Inflammatory macrophage treated with lipopolysaccharide for 1 hour (primary cell): ENCODE measurements around the gene OR5AU1.

Experiments used
- DNase-seq, 2 donors: peaks; one replicate each; pipeline ENCODE4 v3.0.0-alpha.2; 2020 to 2022

The OR5AU1 gene

DNA sequence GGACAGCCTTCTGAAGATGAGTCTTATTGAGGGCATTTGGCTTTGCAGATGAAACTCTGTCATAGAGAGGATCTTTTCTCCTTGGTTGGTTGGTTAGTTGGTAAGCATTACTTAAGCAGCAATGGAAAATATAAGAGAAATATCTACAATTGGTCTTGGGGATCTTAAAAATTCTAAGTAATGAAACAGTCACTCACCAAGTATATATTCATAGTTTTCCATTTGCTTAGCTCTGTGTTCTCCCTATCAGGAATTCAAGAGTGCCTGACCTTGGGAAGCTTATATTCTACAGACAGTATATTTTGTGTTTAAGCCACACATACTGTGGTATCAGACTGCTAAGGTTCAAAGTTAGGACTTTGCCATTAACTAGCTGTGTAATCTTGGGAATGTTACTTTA is at the start of gene OR5AU1:
OR5AU1 (minus strand) TSS at position 101 of the 400 bp plus-strand sequence. CDS start 191 bp downstream, outside the sequence.
- no peak for DNase-seq

DNA sequence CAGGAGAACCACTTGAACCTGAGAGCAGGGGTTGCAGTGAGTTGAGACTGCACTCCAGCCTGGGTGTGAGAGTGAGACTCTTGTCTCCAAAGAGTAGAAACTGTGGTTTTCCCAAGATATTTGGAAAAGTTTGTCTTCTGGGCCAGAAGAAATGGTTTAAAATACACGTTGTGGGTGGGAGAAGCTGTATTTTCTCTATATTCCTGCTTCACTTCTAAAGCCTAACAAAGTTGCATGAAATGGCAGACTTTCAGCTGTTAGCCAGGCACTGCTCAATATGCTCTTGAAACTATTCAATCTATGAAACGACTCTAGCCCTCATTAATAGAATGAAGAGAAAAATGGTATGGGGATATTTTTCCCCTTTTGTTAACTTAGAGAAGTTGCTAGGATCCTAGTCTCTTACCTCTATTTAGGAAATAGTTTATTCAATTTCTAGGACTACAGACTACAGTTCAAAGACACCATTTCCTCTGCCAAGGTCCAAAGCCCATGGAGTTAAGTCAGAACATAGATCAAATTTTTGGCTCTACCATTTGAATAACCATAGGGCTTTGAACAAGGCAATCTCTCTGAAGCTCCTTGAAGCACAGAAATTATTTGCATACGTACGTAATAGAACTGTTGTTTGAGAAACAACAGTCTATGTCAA is 49.3 kb upstream of the OR5AU1 start:
- peak in 1 of 2 donors; percentile 26 for DNase-seq

DNA sequence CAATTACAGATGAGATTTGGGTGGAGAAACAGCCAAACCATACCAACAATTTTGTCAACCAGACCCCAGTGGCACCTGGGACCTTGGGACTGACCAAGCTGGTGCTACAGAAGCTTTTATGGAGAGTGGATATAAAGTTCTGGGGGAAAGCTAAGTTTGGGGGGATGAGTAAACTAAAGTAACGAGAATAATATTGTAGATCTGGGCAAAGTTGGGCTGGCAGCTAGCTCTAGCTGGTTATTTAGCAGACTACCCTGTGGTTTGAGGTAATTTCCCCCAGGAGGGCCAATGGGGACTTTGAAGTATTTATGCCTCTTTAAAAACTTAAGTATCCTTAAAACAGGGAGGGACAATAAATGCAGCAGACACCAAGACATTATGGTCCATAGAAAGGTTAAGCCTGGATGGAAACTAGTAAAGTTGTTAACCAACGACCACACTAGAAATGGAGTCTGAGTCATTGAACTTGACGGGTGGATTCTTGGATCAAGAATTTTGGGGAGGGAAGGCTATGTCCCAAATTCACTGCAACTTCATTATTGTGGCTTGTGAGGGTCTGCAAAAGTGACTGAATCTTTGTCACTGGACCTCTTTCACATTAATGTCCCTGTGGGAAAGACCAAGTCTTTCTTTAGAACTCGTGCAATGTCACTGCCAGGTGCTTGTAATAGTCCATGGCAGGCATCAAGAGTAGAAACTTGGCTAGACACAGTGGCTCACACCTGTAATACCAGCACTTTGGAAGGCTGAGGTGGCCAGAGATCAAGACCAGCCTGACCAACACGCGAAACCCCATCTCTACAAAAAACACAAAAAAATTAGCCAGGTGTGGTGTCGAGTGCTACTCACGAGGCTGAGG is 48.5 kb upstream of the OR5AU1 start:
- peak in 1 of 2 donors; percentile 21 for DNase-seq

DNA sequence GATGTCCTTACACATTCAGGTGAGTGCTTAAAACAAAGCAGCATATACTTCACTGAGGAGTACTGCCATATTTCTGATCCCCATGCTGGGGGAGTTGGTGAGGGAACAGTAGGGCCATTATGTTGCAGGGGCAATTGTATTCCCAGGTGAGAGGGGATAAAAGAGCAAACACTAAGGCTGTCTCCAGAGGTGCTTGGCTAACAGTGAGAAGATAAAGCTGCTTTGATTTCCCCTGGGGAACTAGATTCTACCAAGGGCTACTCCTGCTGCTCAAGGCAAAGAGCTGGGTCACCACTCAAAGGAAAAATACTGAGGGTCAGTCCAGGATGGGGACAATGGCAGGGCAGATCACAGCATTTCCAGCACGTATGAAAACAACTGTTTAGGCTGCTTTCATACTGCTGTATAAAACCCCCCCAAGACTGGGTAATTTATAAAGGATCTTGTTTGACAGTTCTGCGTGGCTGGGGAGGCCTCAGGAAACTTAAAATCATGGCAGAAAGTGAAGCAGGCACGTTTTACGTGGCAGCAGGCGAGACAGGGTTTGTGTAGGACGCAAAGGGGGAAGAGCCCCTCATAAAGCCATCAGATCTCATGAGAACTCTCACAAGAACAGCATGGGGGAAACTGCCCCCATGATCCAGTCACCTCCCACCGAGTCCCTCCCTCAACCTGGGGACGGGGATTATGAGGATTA is 47.8 kb upstream of the OR5AU1 start:
- peak in 1 of 2 donors; percentile 30 for DNase-seq

DNA sequence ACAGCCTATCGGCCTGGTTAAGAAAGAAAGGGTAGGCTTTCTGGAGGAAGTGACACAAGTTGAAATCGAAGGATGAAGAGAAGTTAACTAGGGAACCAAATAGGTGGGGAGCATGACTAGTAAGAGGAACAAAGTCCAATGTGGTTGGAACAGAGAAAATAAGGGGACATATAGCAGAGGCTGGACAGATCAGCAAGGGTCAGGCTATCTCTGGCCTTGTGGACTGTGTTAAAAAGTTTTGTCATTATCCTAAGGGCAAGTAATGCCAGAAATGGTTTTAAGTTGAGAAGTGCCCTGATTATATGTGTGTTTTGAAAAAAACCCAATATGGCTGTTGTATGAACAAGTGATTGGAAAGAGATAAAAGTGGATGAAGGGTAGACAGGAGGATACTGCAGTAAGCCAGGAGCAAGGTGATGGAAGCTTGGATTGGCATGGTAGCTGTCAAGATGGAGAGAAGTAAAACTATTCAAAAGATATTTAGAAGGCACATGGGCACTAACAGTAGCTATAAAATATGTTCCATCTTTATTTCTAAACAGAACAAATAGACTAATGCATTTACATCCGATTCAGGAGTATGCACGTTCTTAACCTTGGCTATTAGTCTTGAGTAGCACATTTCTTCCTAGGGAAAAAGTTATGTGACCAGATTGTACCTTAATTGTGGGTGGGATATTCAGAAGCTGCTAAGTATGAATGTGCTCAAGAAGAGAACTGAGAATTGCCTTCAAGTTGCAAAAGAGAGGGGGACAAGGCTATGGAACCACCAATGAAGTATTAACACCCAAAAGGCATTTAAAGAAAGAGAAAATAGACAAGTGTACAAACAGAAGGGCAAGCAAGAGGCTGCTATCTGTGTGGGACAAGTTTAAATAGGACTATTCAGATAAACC is 46.8 kb upstream of the OR5AU1 start:
- DNase-seq = peak in 1 of 2 donors; percentile 47

DNA sequence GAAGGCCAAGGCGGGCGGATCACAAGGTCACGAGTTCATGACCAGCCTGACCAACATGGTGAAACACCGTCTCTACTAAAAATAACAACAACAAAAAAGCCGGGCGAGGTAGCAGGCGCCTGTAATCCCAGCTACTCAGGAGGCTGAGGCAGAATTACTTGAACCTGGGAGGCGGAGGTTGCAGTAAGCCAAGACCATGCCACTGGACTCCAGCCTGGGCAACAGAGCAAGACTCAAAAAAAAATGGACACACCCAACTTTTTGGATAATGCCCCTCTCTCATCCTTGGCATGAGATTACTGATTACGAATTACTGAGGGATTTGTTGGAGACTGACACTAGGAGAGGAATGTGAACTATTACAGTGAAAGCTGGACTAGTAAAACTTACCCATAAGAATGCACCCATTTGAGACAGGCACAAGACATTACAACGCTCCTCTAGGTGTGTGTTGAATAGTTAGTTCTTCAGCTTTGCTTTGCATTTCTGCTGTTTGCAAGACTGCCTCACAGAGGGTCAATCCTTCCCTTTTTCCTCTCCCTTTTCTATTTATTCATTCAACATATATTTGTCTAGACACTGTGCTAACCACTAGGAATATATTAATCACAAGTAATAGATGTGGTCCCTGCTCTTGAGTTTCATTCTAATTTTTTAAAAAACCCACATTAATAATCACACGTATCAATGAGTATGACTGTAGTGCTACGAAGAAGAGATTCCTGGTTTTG is 46.0 kb upstream of the OR5AU1 start:
- DNase-seq = peak in 1 of 2 donors; percentile 23

DNA sequence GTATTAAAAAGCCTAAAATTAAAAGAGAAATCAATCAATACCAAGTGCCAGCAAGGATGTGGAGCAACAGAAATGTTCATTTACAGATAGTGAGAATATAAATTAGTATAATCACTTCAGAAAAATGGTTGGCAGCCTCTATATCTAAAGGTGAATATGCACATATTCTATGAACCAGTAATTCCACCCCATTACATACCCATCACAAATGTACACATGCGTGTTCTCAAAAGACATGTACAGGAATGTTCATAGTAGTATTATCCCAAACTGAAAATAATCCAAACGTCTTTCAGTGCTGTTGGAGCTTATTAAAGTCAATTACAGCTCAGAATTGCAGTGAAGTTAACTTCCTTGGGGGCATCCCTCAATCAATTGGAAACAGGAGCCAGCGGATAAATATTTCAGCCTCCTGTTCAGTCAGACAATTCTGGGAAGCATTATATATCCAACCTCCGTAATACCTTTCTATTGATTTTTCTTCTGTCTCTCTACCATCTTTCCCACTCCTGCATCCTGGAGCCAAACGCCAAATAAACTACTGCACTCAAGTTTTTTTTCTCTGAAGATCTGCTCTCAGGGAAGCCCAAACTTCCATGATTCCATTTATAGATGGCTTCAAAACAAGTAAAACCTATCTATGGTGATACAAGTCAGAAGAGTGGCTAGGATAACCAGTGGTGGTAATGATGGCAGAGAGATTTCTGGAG is 45.0 kb upstream of the OR5AU1 start:
- no peak for DNase-seq

DNA sequence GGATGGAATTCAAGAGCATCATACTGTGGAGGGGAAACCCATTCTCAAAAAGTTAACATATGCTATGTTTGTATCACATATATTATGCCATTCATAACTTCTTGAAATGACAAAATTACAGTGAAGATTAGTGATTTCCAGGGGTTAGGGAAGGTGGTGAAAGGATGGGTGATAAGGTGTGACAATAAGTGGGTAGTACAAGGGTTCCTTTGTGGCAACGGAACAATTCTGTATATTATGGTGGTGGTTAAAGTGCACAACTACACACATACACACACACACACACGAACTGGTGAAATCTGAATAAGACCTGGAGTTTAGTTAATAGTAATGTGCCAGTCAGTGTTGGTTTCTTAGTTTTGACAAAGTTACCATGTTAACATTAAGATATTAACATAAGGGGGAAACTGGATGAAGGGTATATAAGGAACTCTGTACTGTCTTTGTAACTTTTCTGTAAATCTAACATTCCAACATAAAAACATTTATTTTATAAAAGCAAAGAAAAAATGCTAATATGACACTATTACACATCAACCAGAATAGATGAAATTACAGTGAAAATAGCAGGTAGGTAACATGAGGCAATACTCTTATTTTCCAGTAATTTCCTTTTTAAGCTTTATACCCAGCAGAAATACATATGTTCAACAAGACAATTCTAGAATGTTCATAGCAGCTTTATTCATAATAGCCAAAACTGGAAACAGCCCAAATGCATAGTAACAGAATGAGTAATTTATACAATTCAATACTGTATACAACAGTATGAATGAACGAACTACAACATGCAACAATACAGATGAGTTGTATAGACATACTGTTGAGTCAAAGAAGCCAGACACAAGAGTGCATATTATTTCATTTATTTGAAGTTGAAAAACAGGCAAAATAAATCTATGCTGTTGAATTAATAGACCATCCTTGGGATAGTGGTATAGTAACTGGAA is 44.0 kb upstream of the OR5AU1 start:
- DNase-seq = peak in 1 of 2 donors; percentile 17

DNA sequence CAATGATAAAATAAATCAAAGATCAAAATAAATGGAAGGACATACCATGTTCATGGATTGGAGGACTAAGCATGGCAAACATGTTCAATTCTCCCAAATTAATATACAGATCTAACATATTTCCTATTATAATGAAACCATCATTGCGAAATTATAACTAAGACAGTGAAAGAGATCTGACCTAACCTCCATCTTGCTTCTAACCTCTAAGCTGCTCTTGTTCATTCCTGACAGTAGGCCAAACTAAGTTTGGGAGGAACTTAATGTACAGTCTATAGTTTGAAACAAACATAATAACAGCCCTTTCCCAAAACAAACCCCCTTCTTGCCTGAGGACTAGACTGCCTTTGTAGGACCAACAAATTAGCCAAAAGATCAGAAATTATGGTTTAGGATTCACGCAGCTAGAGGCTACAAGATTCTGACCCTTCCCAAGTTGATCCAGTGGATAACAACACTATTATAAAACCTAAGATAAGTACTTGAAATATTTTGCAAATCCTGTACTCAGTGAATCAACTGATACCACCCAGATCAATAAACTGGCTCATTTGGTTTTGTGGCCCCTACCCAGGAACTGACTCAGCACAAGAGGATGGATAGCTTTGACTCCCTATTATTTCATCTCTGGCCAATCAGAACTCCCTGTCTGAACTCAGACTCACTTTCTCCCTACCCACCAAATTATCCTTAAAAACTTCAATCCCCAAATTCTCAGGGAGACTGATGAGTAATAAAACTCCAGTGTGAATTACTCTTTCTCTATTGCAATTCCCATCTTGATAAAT is 41.7 kb upstream of the OR5AU1 start:
- DNase-seq = peak in 1 of 2 donors; percentile 47

DNA sequence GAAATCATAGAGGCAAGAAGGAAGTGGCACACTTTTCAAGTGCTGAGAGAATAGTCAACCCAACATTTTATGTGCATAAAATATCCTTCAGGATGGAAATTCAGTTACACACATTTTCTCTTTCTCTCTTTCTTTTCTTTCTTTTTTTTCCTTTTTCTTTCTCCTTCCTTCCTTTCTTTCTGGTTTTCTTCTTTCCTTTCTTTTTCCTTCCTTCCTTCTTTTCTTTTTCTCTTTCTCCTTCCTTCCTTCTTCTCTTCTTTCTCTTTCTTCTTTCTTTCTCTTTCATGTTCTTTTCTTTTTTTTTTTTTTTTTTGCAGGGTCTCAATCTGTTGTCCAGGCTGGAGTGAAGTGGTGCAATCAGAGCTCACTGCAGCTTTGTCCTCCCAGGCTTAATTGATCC is 38.7 kb upstream of the OR5AU1 start:
- no peak for DNase-seq

DNA sequence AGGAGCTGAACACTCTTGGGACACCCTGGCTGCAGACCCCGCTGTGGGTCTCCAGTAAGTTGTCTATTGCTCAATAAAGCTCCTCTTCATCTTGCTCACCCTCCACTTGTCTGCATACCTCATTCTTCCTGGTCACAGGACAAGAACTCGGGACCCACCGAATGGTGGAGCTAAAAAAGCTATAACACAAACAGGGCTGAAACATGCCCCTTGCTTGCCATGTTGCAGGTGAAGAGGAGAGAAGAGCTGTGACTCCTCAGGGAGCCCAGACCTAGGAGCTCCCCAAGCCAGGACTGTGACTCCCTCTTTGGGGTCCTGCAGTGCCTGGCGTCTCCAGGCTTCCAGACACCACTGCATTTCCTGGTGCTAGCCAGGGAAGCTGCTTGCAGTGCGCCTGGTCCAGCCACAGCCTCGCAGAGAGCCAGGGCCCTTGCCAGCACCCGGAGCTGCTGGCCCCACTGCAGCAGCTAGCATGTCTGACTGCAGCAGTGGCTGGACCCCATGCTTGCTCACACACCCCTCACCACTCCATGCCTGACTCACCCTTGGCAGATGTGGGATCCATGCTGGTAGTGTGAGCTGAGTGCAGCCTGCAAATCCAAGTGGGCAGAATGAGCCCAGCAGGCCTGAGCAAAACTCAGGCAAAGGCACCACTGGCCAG is 37.1 kb upstream of the OR5AU1 start:
- no peak for DNase-seq

DNA sequence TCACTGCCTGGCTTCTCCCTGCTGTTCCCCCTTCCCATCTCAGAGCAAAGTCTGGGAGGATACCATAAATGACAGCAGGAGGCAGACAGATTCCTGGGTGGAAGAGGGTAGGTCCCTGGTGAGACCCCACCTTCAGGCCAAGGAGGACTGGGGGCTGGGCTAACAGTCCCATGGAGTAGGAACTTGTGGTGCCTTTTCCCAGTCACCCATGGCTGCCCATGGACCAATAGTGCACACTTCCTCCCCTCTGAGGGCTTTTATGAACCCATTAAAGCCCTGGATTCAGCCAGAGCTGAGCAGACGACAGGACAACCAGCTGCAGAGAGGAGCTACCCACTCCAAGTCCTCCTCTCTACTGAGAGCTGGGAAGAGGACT is 36.6 kb upstream of the OR5AU1 start:
- DNase-seq = no peak

DNA sequence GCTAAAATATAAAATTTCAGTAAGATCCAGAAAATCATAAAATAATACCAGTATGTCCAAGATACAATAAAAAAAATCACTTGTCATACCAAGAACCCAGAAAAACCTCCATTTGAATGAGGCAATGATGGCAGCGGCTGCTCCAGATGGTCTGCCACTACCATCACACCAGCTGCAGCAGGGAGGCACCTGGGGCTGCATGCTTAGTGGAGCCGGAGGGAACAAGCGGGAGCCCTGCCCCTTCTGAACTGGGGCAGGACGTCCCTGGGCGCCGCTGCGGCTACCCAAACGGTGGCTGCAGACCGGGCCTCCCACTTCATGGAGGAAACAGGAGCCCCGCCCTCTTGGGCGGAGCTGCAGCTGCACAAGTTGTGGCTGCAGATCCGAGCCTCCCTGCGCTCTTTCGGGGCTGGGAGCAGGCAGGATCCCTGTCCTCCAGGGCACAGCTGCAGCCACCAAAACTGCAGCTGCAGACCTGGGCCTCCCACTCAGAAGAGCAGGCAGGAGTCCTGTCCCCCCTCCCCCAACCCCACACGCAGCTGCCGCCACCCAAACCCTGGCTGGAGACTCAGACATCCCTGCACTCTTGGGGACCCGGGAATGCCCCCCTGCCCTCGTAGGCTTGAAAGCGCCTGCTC is 36.1 kb upstream of the OR5AU1 start:
- peak; percentile 56 to 57 for DNase-seq

DNA sequence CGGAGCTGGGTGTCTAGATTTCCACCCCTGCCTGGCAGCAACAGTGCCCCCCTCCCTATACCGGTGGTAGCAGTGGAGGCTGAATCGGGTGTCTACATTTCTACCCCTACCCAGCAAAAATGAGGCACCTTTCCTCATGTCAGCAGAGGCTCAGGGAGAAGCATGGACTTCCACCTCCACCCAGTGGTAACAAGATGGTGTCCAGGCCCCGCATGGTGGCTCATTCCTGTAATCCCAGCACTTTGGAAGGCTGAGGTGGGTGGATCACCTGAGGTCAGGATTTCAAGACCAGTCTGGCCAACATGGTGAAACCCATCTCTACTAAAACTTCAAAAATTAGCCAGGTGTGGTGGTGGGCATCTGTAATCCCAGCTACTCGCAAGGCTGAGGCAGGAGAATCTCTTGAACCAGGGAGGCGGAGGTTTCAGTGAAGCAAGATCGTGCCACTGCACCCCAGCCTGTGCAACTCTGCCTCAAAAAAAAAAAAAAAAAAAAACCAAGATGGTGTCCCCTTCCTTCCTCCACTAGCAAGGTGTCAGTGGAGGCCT is 35.5 kb upstream of the OR5AU1 start:
- DNase-seq = no peak

DNA sequence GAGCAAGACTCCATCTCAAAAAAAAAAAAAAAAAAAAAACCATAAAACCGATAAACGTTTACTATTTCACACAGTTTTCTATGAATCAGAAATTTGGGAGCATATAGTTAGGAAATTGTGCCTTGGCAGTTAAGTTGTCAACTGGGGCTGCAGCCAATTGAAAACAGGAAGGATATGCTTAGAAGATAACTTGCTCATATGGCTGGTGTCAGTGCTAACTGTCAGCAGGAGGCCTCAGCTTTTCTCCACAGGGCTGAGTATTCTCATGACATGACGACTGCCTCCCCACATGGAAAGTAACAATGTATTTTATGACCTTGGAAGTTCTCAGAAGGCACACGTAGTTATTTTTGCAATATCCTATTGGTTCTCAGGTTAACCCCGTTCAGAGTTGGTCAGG is 29.6 kb upstream of the OR5AU1 start:
- DNase-seq = no peak

DNA sequence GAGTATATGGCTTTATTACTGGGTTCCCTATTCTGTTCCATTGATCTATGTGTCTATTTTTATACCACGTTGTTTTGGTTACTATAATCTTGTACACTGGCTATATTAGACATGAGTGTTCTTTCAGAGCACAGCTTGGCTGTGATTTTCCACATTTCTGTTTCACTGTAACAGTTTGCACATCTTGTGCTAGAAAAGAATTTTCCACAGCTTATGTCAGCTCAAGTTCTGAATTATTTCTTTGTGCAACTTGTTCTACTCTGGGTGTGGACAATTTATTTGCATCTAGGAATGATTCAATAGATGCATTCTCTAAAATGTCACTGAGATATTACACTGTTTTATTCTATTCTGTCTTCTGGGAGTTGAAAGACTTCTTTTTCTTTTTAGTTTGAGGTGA is 28.4 kb upstream of the OR5AU1 start:
- no peak for DNase-seq

DNA sequence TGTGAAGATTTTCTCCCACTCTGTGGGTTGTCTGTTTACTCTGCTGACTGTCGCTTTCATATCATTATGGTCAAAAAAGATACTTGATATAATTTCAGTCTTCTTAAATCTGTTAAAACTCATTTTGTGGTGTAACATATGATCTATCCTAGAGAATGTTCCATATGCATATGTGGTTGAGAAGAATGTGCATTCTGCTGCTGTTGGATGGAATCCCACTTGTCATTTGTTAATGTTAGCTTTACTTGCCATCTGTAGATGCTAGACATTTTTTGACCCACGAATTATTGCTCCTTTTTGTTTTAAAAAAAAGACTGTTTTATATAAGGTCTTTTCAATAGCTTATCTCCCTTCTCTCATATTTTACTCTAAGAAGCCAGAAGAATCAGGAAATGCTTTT is 26.3 kb upstream of the OR5AU1 start:
- DNase-seq = no peak

DNA sequence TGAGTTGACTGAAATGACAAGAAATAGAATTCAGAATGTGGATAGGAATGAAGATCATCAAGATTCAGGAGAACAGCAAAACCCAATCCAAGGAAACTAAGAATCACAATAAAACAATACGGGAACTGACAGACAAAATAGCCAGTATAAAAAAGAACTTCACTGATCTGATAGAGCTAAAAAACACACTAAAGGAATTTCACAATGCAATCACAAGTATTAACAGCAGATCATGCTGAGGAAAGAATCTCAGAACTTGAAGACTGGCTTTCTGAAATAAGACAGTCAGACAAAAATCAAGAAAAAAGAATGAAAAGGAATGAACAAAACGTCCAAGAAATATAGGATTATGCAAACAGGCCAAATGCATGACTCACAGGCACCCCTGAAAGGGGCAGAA is 15.3 kb upstream of the OR5AU1 start:
- no peak for DNase-seq
